HCT116 (cell line): ENCODE measurements around the gene INPP4A.

Experiments used
- EZH2 ChIP-seq: fragments of 200-600 bp; sonication (generic); IDR thresholded peaks from 2 replicates; pipeline ENCODE4 v1.6.1; 2017; ENCODE audit warnings: antibody characterized with exemption, mixed run types
- EZH2phosphoT487 ChIP-seq: fragments of 200-600 bp; IDR thresholded peaks from 2 replicates; pipeline ENCODE4 v1.6.1; 2018; ENCODE audit warnings: antibody characterized with exemption, borderline replicate concordance
- JUND ChIP-seq: IDR thresholded peaks from 2 replicates; pipeline ENCODE4 v1.6.1; 2012
- POLR2A ChIP-seq: IDR thresholded peaks from 2 replicates; pipeline ENCODE4 v1.7.0; 2011; ENCODE audit warnings: borderline replicate concordance; ENCODE audit not compliant: insufficient read depth, insufficient read length; ENCODE audit errors: extremely low read depth
- POLR2AphosphoS5 ChIP-seq: IDR thresholded peaks from 2 replicates; pipeline ENCODE4 v1.6.1; 2011; ENCODE audit warnings: mild to moderate bottlenecking, low read depth, low read length, moderate library complexity
- RAD21 ChIP-seq: IDR thresholded peaks from 2 replicates; pipeline ENCODE4 v1.6.1; 2012; ENCODE audit warnings: low read depth, mild to moderate bottlenecking
- REST ChIP-seq: IDR thresholded peaks from 2 replicates; pipeline ENCODE4 v1.6.1; 2012; ENCODE audit warnings: low read depth
- ZFX ChIP-seq: fragments of 450-650 bp; IDR thresholded peaks from 2 replicates; pipeline ENCODE4 v1.6.1; 2017
- ZNF274 ChIP-seq: fragments of 200-500 bp; sonication (Bioruptor generic); IDR thresholded peaks from 2 replicates; pipeline ENCODE4 v1.6.1; 2014; ENCODE audit warnings: mild to moderate bottlenecking, low read depth, low read length, inconsistent platforms
- TF ChIP-seq, protein P1 (sequence below), 3 experiments: fragments of 200-600 bp in 1 of 3; sonication (generic) in 1 of 3; IDR thresholded peaks in 2 of 3; conservative IDR thresholded peaks in 1 of 3; 2 replicates each; pipeline ENCODE4 v1.5.1; 2012 to 2017; ENCODE audit warnings: low read depth in 2 of 3, low read length in 2 of 3, antibody characterized with exemption in 1 of 3, borderline replicate concordance in 1 of 3, control low read depth in 1 of 3, mild to moderate bottlenecking in 1 of 3, mixed read lengths in 1 of 3, mixed run types in 1 of 3, moderate library complexity in 1 of 3; ENCODE audit not compliant: insufficient read depth in 1 of 3
- TF ChIP-seq, protein P2 (sequence below): IDR thresholded peaks from 2 replicates; pipeline ENCODE4 v1.6.1; 2012

GRCh38 chr2:98519156-98519555 lies 74.5 kb downstream of the INPP4A start:
- TF ChIP-seq POLR2A: no peak
- TF ChIP-seq, protein P1, sequence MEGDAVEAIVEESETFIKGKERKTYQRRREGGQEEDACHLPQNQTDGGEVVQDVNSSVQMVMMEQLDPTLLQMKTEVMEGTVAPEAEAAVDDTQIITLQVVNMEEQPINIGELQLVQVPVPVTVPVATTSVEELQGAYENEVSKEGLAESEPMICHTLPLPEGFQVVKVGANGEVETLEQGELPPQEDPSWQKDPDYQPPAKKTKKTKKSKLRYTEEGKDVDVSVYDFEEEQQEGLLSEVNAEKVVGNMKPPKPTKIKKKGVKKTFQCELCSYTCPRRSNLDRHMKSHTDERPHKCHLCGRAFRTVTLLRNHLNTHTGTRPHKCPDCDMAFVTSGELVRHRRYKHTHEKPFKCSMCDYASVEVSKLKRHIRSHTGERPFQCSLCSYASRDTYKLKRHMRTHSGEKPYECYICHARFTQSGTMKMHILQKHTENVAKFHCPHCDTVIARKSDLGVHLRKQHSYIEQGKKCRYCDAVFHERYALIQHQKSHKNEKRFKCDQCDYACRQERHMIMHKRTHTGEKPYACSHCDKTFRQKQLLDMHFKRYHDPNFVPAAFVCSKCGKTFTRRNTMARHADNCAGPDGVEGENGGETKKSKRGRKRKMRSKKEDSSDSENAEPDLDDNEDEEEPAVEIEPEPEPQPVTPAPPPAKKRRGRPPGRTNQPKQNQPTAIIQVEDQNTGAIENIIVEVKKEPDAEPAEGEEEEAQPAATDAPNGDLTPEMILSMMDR (IDR thresholded peaks at IDR 0.05 in 2 of 3, conservative IDR thresholded peaks at IDR 0.05 in 1 of 3; ENCODE audit: borderline replicate concordance in 1 of 3, insufficient read depth in 1 of 3, low read depth in 2 of 3, low read length in 2 of 3): no peak
- TF ChIP-seq REST: no peak
- TF ChIP-seq ZNF274: no peak
- TF ChIP-seq ZFX: no peak
- TF ChIP-seq, protein P2, sequence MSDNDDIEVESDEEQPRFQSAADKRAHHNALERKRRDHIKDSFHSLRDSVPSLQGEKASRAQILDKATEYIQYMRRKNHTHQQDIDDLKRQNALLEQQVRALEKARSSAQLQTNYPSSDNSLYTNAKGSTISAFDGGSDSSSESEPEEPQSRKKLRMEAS: no peak
- TF ChIP-seq EZH2: no peak
- no peak for TF ChIP-seq EZH2phosphoT487
- no peak for TF ChIP-seq POLR2AphosphoS5
- no peak for TF ChIP-seq JUND
- TF ChIP-seq RAD21: no peak
